IMR-90 (cell line): ENCODE results near the gene MFN2.

Source experiments
- BHLHE40 ChIP-seq: fragments of 150-350 bp; IDR thresholded peaks from 2 replicates; pipeline ENCODE4 v1.6.1; 2016; ENCODE audit warnings: mild to moderate bottlenecking, low read depth, low read length
- POLR2A ChIP-seq: IDR thresholded peaks from 2 replicates; pipeline ENCODE4 v1.6.1; 2012; ENCODE audit warnings: mild to moderate bottlenecking, low read depth, low read length
- RFX5 ChIP-seq: IDR thresholded peaks from 2 replicates; pipeline ENCODE4 v1.8.0; 2012; ENCODE audit warnings: low read depth, mild to moderate bottlenecking, low read length, moderate library complexity
- SMC3 ChIP-seq: fragments of 150-350 bp; IDR thresholded peaks from 2 replicates; pipeline ENCODE4 v1.6.1; 2016; ENCODE audit warnings: low read depth, mild to moderate bottlenecking, antibody characterized with exemption, low read length, moderate library complexity
- TF ChIP-seq, protein P1 (sequence below): conservative IDR thresholded peaks from 2 replicates; pipeline ENCODE4 v1.5.1; 2012; ENCODE audit warnings: mild to moderate bottlenecking, low read depth, low read length, improper control_type of control experiment

DNA sequence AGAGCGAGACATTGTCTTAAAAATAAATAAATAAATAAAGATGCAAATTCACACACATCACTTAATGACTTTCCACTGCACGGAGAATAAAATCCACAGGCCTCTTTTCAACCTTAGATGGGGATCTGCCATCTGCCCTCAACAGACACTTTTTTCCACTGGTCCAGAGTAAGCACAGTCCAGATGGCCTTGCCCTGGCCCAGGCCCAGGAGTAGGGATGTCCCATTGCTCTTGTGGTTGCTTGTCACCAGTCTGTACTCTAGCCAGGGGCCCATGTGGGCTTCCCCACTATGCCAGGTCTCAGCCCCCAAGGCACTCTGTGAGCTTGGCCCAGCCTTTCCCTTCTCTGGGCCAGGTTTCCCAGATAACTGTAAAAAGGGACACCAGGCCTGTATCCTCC, 28.3 kb upstream of the MFN2 start:
- TF ChIP-seq POLR2A (no peak), RFX5 (no peak), SMC3 (no peak), BHLHE40 (no peak)
- TF ChIP-seq, protein P1, sequence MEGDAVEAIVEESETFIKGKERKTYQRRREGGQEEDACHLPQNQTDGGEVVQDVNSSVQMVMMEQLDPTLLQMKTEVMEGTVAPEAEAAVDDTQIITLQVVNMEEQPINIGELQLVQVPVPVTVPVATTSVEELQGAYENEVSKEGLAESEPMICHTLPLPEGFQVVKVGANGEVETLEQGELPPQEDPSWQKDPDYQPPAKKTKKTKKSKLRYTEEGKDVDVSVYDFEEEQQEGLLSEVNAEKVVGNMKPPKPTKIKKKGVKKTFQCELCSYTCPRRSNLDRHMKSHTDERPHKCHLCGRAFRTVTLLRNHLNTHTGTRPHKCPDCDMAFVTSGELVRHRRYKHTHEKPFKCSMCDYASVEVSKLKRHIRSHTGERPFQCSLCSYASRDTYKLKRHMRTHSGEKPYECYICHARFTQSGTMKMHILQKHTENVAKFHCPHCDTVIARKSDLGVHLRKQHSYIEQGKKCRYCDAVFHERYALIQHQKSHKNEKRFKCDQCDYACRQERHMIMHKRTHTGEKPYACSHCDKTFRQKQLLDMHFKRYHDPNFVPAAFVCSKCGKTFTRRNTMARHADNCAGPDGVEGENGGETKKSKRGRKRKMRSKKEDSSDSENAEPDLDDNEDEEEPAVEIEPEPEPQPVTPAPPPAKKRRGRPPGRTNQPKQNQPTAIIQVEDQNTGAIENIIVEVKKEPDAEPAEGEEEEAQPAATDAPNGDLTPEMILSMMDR, result no peak
